Hepatic stellate cell (primary cell): Measurements from ENCODE around the gene GABRG3.

Source experiments
- DNase-seq: peaks from one replicate; pipeline ENCODE4 v3.0.0; 2011; ENCODE audit warnings: low spot score

GABRG3 gene

GRCh38 chr15:27582726-27583410 lies 611.9 kb downstream of the GABRG3 start:
- DNase-seq = no peak

GRCh38 chr15:27583651-27584050 lies 612.7 kb downstream of the GABRG3 start:
- DNase-seq = no peak

GRCh38 chr15:27585041-27585640 lies 614.2 kb downstream of the GABRG3 start:
- no peak for DNase-seq

GRCh38 chr15:27587810-27588209 lies 616.8 kb downstream of the GABRG3 start:
- no peak for DNase-seq

GRCh38 chr15:27589260-27589659 lies 618.3 kb downstream of the GABRG3 start:
- DNase-seq = no peak

- no peak for DNase-seq
Measured at GRCh38 chr15:27589782-27590181, 618.8 kb downstream of the GABRG3 start.
